Measurements from ENCODE around the gene ZNF740.
"Not testable (repeated sequence)": the region's sequence is repeated elsewhere in the genome, so short reads cannot be mapped to it uniquely, and the experiment has no call there.

The ZNF740 gene, protein sequence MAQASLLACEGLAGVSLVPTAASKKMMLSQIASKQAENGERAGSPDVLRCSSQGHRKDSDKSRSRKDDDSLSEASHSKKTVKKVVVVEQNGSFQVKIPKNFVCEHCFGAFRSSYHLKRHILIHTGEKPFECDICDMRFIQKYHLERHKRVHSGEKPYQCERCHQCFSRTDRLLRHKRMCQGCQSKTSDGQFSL

GRCh38 chr12:53180220-53180930, at the start of gene ZNF740, which contains the start of gene CSAD:
TSS of gene ZNF740 (plus strand) at chr12:53180722. CDS start at chr12:53181984, 1,262 bp downstream.
TSS of gene CSAD (minus strand) at chr12:53180925. CDS start at chr12:53173470, 7,455 bp downstream.
- DNase-seq: peak; percentile 98

DNA sequence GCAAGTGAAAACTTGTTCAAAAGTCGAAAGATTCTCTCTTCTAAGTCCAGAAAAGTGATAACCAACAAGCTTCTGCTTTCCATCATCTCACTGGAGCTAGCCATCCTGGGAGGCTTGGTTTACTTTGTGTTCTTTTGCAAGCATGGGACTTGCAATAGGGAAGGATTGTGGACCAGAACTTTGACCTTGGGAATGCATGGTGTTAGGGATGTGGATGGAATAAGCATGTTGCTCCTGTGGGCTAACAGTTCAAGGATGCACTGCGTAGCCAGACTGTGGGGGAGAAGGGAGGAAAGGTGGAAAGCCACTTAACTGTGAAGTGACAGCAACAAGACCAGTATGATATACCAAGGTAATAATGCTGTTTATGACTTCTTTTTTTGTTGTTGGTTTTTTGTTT, 48.7 kb upstream of the ZNF740 start:
- DNase-seq: no peak

- DNase-seq: no peak
Observed at GRCh38 chr12:53133722-53134121, 46.8 kb upstream of the ZNF740 start.

DNA sequence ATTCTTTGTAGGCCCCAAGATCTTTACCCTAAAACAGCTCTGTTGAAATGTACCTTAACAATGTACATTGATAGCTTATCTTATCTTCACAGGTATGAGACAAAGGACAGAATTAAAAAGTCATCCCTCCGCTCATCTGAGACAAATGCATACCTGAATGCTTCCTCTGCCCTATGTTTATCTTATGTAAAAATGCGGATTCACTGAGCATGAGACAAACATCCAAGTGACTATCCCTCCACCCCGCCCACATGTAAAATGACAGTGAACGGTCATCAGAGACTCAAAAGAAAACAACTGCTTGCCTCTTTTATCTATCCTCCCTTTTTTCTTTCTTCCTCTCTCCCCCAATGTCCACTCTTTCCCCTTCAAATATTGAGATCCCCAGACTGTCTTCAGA, 37.2 kb upstream of the ZNF740 start:
- DNase-seq: no peak

DNA sequence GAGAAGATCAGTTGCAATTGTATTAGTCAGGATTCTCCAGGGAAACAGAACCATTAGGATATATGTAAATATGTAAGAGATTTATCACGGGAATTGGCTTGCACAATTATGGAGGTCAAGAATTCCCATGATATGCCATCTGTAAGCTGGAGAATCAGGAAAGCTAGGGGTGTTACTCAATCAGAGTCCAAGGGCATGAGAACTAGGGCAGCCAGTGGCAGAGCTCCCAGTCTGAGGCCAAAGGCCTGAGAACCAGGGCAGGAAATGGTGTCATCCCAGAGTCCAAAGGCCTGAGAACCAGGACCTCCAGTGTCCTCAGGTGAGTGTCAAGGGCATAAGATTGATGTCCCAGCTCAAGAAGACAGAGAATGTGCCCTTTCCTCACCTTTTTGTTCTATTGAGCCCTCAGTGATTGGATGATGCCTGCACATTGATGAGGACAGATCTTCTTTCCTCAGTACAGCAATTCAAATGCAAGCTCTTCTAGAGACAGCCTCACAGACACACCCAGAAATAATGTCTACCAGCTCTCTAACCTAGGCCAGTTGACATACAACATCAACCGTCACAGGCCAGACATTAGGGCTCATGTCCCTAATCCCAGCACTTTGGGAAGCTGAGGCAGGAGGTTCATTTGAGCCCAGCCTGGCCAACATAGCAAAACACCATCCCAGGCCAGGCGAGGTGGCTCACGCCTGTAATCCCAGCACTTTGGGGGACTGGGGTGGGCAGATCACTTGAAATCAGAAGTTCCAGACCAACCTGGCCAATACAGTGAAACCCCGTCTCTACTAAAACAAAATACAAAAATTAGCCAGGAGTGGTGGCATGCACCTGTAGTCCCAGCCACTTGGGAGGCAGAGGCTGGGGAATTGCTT, 34.9 kb upstream of the ZNF740 start:
- no peak for DNase-seq

DNA sequence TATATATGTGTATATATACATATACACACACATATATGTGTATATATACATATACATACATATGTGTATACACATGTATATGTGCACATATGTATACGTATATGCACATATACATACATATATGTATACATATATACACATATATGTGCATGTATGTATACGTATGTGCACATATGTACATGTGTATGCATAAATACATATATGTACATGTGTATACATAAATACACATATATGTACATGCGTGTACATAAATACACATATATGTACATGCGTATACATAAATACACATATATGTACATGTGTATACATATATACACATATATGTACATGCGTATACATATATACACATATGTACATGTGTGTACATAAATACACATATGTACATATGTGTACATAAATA, 33.3 kb upstream of the ZNF740 start:
- DNase-seq: no peak

DNA sequence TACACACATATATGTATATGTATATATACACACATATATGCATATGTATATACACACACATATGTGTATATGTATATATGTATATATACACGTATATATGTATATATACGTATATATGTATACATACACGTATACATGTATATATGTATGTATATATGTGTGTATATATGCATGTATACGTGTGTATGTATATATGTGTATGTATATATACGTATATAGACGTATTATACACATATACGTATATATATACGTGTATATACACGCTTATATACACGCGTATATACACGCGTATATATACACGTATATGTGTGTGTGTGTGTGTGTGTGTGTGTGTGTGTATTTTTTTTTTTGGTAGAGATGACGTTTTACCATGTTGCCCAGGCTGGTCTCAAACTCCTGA, 32.9 kb upstream of the ZNF740 start:
- no peak for DNase-seq

DNA sequence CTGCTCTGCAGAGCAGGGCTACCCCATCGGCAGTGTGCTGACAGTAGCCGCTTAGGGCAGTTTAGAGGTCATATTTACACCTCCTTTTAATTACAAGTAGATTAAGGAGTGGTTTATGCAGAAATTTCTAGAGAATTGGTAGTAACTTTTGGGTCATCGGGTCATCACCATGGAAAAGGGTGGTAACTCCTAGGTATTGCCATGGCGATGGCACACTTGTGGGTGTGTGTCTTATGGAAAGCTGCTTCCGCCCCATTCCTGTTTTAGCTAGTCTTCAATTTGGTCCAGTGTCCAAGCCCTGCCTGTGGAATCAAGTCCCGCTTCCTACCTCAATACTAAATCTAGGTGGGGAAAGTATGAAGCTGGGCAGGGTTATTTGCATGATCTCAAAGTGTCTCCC, 29.5 kb upstream of the ZNF740 start:
- DNase-seq: no peak

GRCh38 chr12:53152390-53152789, 28.1 kb upstream of the ZNF740 start:
- no peak for DNase-seq

DNA sequence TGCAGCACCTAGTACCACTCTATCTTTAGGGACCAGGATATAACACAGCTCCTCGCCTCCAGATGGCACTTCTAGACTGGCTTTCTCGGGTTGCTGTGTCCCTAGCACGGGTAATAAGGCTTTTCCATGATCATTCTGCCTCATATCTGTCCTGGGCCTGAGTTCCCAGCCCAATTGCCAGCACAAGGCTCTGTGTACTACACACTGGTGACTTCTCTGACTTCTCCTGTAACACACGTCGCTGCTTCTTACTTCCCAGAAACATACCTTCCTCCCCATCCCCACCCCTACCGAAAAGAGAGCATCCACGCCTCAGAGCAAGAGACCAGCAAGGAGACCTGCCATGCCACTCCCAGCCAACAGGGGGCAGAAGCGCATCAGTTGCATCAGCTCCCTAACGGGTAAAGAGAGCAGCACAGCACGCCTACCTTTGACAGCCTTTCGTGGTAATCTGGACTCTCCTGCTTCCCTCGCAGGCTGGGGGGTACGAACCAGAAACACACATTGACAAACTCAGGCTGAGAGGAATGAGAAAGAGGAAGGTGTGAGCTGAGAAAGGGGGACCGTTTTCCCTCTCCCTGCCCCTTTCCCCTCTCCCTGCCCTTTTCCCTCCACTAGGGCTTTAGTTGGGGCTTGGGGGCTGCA, 21.2 kb upstream of the ZNF740 start:
- DNase-seq: peak; percentile 94

- DNase-seq: no peak
Observed at GRCh38 chr12:53160000-53160399, 20.5 kb upstream of the ZNF740 start.

GRCh38 chr12:53160673-53161072, 19.8 kb upstream of the ZNF740 start:
- no peak for DNase-seq

DNA sequence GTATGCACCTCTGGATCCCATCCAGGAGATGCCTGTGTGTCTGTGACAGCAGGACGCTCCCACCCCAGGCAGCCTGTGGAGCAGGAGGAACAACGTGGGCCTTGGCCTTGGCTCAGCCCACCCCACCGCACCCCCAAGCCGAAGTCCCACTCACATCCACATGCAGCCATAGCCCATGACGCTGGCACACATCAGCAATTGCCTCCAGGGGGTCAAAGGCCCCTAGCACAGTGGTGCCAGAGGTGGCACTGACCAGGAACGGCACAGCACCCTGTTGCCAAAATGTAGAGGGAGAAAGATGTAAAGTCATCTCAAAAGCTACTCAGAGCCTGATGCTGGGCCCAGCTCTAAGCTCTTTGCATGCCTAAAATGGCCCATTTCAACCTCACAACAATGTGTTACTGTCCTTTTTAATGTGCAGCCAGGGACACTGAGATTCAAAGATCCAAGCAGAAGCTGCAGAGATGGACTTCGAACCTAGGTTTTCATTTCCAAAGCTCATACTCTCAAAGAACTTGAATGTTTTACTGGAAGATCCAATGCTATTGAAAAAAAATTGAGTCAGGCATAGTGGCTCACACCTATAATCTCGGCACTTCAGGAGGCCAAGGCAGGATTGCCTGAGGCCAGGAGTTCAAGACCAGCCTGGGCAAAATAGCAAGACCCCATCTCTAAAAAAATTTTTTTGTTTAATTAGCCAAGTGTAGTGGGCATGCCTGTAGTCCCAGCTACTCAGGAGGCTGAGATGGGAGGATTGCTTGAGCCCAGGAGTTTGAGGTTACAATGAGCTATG, 19.2 kb upstream of the ZNF740 start:
- no peak for DNase-seq

- DNase-seq: not testable (repeated sequence)
Observed at GRCh38 chr12:53163008-53163407, 17.5 kb upstream of the ZNF740 start.

DNA sequence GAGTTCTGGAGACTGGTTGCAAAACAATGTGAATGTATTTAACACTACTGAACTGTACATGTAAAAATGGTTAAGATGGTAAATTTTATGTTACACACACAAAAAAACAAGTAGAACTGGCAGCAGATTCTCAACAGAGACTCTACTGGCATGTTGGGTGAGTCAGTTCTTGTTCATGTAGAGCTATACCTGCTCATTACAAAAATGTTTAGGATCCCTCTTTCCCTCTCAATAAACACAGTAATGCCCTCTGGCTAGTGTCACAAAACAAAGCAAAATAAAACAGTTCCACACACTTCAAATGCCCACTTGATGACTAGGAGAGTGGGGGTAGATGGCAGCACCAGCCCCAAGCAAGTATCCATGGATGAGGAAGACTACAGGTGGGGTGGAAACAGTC, 13.7 kb upstream of the ZNF740 start:
- DNase-seq: no peak

DNA sequence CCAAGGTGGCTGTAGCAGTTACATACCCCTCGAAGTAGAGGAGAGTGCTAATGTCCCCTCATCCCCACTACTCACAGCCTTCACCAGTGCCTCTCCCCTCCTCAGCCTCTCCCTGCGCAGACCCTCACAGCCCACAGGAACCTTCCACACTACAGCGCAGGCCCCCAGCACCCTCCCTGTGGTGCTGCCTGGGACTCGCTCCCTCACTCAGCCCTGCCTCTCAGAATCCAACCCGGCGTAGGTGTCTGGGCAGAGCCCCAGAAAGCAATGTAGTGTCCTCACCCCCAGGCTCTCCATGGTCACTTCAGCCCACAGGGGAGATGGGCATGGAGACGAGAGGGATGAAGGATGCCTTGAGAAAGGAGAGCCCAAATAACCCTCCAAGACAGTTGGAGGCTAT, 10.9 kb upstream of the ZNF740 start:
- no peak for DNase-seq

GRCh38 chr12:53170215-53170614, 10.3 kb upstream of the ZNF740 start:
- DNase-seq: no peak

DNA sequence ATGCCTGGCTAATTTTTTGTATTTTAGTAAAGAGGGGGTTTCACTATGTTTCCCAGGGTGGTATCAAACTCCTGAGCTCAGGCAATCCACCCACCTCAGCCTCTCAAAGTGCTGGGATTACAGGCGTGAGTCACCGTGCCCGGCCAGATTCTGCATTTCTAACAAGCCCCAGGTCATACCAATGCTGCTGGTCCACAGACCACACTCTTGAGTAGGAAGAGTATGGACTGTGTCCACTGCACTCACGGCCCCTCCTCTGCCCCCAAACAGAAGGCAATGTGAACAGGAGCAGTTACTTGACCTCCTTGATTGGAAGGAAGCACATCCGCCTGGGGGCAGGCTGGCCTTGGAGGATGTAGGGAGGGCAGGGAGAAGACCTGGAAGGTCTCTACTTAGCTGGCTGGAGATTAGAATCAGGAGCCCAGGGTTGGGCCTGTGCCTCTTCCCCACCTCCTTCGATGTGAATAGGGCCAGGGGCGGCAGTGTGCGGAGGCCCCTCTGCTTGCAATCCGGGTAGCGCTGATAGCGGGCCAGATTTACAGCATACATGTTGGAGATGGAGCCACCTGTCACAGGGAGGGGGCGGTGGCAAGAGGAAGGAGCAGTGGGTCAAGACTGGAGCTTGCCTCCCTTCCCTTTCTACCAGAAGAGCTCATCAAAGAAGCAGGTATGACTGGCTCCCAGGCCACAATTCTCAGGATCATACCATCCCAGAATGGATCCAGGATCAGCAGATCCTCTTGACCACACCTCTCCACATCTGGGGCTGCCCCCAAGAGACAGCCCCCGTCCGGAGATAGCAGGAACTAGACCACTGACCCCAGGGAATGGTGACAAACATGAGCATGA, 9.4 kb upstream of the ZNF740 start:
- no peak for DNase-seq

DNA sequence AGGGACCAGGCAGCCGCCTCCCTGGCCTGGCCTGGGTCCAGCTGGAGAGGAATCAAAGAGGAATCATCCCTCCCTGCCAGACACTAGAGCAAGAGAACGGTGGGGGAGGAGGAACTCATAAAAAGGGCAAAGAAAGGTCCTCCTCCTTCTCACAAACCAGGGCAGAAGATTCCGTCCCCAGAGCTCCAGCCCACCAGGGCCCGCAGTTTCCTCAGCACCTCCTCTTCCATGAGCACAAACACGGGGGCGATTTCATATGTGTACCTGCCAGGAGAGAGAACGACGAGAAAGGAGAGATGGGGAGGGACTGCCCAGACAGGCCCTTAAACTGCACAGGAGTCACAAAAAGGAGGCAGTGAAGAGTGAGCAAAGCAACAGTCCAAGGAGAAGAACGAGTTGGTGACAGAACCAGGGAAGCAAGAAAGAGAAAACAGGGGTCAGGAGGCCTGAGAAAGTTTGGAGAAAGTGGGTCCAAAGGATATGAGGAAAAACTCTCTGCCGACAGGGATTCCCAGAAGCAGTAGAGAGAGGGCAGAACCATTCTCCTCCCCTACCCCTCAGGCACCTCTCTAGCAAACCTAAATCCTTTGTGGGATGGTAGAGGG, 8.7 kb upstream of the ZNF740 start:
- no peak for DNase-seq

- no peak for DNase-seq
Observed at GRCh38 chr12:53172352-53172751, 8.2 kb upstream of the ZNF740 start.

Data from CD4-positive, alpha-beta T cell treated with Interleukin-17A for 4 hours (primary cell).